Gastrocnemius medialis (tissue), 4 donors: ENCODE measurements around the gene ZNF592. TPM values are rescaled to one million over a fixed set of nuclear protein-coding genes. Genes with fewer than 3 reads are reported as not detected.
"Not testable (repeated sequence)": the region's sequence is repeated elsewhere in the genome, so short reads cannot be mapped to it uniquely, and the experiment has no call there.

Experiments
- ATAC-seq, 2 donors: fragments of 150-250 bp; one replicate each; pipeline ENCODE4 v1.9.1; 2016
- DNase-seq, 2 donors: peaks; one replicate each; pipeline ENCODE4 v3.0.0-alpha.2; 2019
- H3K27ac ChIP-seq, 4 donors: fragments of 200-600 bp; sonication (generic); 1 replicate in 1 of 4; 2 replicates in 3 of 4; pipeline ENCODE4 v1.5.1; 2016 to 2018; ENCODE audit warnings: mild to moderate bottlenecking in 2 of 4, moderate library complexity in 1 of 4
- H3K27me3 ChIP-seq, 3 donors: fragments of 200-600 bp; sonication (generic) in 2 of 3; 1 replicate in 1 of 3; 2 replicates in 2 of 3; pipeline versions ENCODE4 v1.5.1 to v1.6.0; 2016 to 2019; ENCODE audit warnings: mild to moderate bottlenecking in 1 of 3, moderate library complexity in 1 of 3
- H3K36me3 ChIP-seq, 2 donors: fragments of 200-600 bp; sonication (generic) in 1 of 2; one replicate each; pipeline ENCODE4 v1.5.1; 2017 to 2018
- H3K4me1 ChIP-seq, 2 donors: fragments of 200-600 bp; sonication (generic) in 1 of 2; one replicate each; pipeline ENCODE4 v1.5.1; 2016 to 2017; ENCODE audit warnings: mild to moderate bottlenecking in 2 of 2
- H3K4me3 ChIP-seq, 4 donors: fragments of 200-600 bp; sonication (generic) in 3 of 4; 1 replicate in 1 of 4; 2 replicates in 3 of 4; pipeline ENCODE4 v1.5.1; 2016 to 2019; ENCODE audit warnings: mild to moderate bottlenecking in 2 of 4
- H3K9me3 ChIP-seq, 3 donors: fragments of 200-600 bp; sonication (generic) in 2 of 3; 1 replicate in 1 of 3; 2 replicates in 2 of 3; pipeline ENCODE4 v1.5.1; 2016 to 2019
- POLR2A ChIP-seq, 2 donors: fragments of 450-650 bp; IDR thresholded peaks; one replicate each; pipeline ENCODE4 v1.6.1; 2017; ENCODE audit warnings: antibody characterized with exemption in 2 of 2, mild to moderate bottlenecking in 2 of 2, moderate library complexity in 2 of 2
- in situ Hi-C, 4 donors: fragments of 200-750 bp; cut with MboI; loops; one replicate each; pipeline versions ENCODE4 v1.15.0 to v1.8.0; 2017; ENCODE audit warnings: low sequenced_read_pairs in 4 of 4
- intact Hi-C: fragments of 100-400 bp; cut with DNase I; formaldehyde crosslinking; loops from one replicate; pipeline ENCODE4 v1.15.1; 2023; ENCODE audit warnings: low total_unique reads
- total RNA-seq, 4 donors: library from RNA; depleted of rRNA; stranded (reverse); fragments of >200 nt; gene quantifications; one replicate each; pipeline versions ENCODE4 v1.1.0 to v1.2.3, GENCODE V29; 2016
- TF ChIP-seq, protein P1 (sequence below), 5 experiments: fragments of 450-650 bp in 3 of 5; fragments of 200-600 bp in 2 of 5; sonication (generic) in 2 of 5; IDR thresholded peaks in 4 of 5; conservative IDR thresholded peaks in 1 of 5; 1 replicate in 4 of 5; 2 replicates in 1 of 5; pipeline ENCODE4 v1.5.1; 2016 to 2019; ENCODE audit warnings: antibody characterized with exemption in 5 of 5, mild to moderate bottlenecking in 3 of 5, moderate library complexity in 3 of 5

The ZNF592 gene
- total RNA-seq, 4 donors from 2014 or later, result 30.0 to 49.2 (median 33.8) TPM

- intact Hi-C loops (no loop called here), in situ Hi-C loops (no loop called here)
- Histone ChIP-seq H3K27ac (no peak overlapping the region), H3K4me3 (no peak overlapping the region), H3K27me3 (no peaks in the 10 kb centered on the region), H3K36me3 (no peaks in the 10 kb centered on the region), H3K4me1 (no peaks in the 10 kb centered on the region), H3K9me3 (no peaks in the 10 kb centered on the region)
- peak in 1 of 2 donors; percentile 27 for ATAC-seq
- DNase-seq, result peak; percentile 15 to 23
- TF ChIP-seq, protein P1, sequence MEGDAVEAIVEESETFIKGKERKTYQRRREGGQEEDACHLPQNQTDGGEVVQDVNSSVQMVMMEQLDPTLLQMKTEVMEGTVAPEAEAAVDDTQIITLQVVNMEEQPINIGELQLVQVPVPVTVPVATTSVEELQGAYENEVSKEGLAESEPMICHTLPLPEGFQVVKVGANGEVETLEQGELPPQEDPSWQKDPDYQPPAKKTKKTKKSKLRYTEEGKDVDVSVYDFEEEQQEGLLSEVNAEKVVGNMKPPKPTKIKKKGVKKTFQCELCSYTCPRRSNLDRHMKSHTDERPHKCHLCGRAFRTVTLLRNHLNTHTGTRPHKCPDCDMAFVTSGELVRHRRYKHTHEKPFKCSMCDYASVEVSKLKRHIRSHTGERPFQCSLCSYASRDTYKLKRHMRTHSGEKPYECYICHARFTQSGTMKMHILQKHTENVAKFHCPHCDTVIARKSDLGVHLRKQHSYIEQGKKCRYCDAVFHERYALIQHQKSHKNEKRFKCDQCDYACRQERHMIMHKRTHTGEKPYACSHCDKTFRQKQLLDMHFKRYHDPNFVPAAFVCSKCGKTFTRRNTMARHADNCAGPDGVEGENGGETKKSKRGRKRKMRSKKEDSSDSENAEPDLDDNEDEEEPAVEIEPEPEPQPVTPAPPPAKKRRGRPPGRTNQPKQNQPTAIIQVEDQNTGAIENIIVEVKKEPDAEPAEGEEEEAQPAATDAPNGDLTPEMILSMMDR (IDR thresholded peaks at IDR 0.05 in 4 of 5, conservative IDR thresholded peaks at IDR 0.05 in 1 of 5), result no peak
- no peak for TF ChIP-seq POLR2A (IDR thresholded peaks at IDR 0.05)
These were observed 13.5 kb upstream of the ZNF592 start for GRCh38 chr15:84734794-84735479.

DNA sequence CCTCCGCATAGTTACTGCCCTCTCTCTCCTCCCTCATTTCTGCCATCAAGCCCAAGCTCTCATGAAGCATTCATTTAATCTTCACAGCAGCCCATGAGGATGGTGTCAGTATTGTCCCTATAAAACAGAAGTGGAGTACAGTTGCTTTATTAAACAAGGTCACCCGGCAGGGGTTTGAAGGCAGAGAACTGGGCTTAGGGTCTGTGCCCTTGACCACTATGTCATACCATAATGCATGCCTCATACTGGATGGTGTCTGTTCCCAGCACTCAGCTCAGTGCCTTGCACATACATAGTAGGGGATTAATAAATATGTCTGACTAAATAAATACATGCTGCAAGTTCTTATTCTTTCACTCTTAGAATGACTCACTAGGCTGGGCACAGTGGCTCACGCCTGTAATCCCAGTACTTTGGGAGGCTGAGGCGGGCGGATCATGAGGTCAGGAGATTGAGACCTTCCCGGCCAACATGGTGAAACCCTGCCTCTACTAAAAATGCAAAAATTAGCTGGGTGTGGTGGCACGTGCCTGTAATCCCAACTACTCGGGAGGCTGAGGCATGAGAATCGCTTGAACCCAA is 12.8 kb upstream of the ZNF592 start:
- H3K9me3 ChIP-seq, ATAC-seq, in situ Hi-C loops, intact Hi-C loops, H3K27ac ChIP-seq, DNase-seq, H3K4me1 ChIP-seq, H3K4me3 ChIP-seq, H3K36me3 ChIP-seq, H3K27me3 ChIP-seq: not testable (repeated sequence)

DNA sequence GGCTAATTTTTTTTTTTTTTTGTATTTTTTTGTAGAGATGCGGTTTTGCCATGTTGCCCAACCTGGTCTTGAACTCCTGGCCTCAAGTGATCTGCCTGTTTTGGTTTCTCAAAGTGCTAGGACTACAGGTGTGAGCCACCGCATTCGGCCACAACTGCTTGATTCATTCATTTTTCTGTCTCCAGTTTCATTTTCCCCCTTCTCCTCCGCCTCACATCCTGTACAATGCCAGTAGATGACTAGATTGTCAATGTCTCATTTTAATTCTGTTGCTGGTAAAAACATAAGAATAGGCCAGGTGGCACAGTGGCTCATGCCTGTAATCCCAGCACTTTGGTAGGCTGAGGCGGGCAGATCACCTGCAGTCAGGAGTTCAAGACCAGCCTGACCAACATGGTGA is 12.0 kb upstream of the ZNF592 start:
- Histone ChIP-seq H3K27ac (no peak overlapping the region), H3K9me3 (no peaks in the 10 kb centered on the region)
- no peak for ATAC-seq

DNA sequence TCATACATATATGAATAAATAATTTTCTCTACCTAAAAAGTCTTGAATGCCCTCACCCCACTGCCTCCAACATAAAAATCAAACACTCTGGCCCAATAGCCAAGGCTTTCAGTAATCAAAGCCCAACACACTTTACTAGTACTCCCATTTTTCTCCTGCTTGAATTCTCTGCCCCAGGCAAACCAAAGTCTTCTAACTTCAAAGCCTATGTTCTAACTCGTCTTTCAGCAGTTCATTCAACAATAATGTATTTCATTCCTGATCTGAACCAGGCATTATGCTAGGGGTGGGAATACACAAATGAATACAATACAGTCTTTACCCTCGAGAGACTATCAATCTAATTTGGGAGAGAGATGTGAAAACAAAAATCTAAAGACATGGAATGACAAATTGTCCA is 11.4 kb upstream of the ZNF592 start:
- intact Hi-C loops, result no loop called here
- H3K27me3 ChIP-seq, result no peaks in the 10 kb centered on the region
- no peaks in the 10 kb centered on the region for H3K4me1 ChIP-seq
- H3K9me3 ChIP-seq, result no peaks in the 10 kb centered on the region
- TF ChIP-seq, protein P1 (IDR thresholded peaks at IDR 0.05 in 4 of 5, conservative IDR thresholded peaks at IDR 0.05 in 1 of 5), result no peak
- TF ChIP-seq POLR2A (IDR thresholded peaks at IDR 0.05), result no peak
- in situ Hi-C loops, result no loop called here
- H3K36me3 ChIP-seq, result no peaks in the 10 kb centered on the region
- H3K4me3 ChIP-seq, result no peak overlapping the region
- DNase-seq (no peak), ATAC-seq (no peak)
- H3K27ac ChIP-seq, result no peak overlapping the region

More for the DNA sequence above, 12.0 kb upstream of the ZNF592 start:
- H3K27me3 ChIP-seq, result no peaks in the 10 kb centered on the region
- DNase-seq, result no peak
- no peaks in the 10 kb centered on the region for H3K36me3 ChIP-seq
- in situ Hi-C loops (no loop called here), intact Hi-C loops (no loop called here)
- TF ChIP-seq POLR2A (IDR thresholded peaks at IDR 0.05), result no peak
- TF ChIP-seq, protein P1 (IDR thresholded peaks at IDR 0.05 in 4 of 5, conservative IDR thresholded peaks at IDR 0.05 in 1 of 5), result no peak
- H3K4me3 ChIP-seq, result no peak overlapping the region
- H3K4me1 ChIP-seq, result no peaks in the 10 kb centered on the region

DNA sequence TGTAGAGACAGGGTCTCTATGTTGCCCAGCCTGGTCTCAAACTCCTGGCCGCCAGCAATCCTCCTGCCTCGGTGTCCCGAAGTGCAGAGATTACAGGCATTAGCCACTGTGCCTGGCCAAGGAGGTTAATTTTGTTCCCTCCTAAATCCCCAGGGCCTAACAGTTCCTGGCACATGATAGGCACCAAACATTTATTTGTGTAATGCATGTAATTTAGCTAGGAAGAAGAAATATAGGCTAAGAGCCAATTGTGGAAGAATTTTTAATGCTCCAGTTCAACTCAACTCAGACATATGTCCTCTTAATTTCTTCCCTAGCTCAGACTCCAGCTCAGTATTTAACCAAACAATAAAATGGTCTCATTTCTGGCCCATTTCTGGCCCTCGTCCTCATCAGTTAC is 7.7 kb upstream of the ZNF592 start:
- Histone ChIP-seq H3K27ac (no peak overlapping the region), H3K4me1 (peaks cover 7 to 9% of the 10 kb centered on the region in 2 donors), H3K9me3 (no peaks in the 10 kb centered on the region), H3K4me3 (no peak overlapping the region), H3K27me3 (no peaks in the 10 kb centered on the region), H3K36me3 (no peaks in the 10 kb centered on the region)
- in situ Hi-C loops (no loop called here), intact Hi-C loops (no loop called here)
- no peak for ATAC-seq
- TF ChIP-seq POLR2A (IDR thresholded peaks at IDR 0.05), result no peak
- TF ChIP-seq, protein P1 (IDR thresholded peaks at IDR 0.05 in 4 of 5, conservative IDR thresholded peaks at IDR 0.05 in 1 of 5), result no peak
- DNase-seq, result no peak
